Measurements from ENCODE around the gene KRT73. TPM values are rescaled to one million over a fixed set of nuclear protein-coding genes. Genes with fewer than 3 reads are reported as not detected.

The KRT73 gene
- total and polyA plus RNA-seq, 2 donors (not counting 3 experiments of a cell fraction or from before 2014, with no cell fraction given) = not detected

GRCh38 chr12:52570511-52570910, 47.8 kb downstream of the KRT73 start:
- dilution Hi-C loops (cut with MboI; ENCODE audit: extremely low pct_ligation_motif_present, low sequenced_read_pairs) = no loop called here

More at GRCh38 chr12:52570511-52570910, 47.8 kb downstream of the KRT73 start:
- intact Hi-C loops (cut with micrococcal nuclease) = no loop called here
- H4K20me1 ChIP-seq (replicated peaks; ENCODE audit: control insufficient read depth, extremely low read depth, insufficient read depth, low read length) = no peaks in the 10 kb centered on the region
- H3K27ac ChIP-seq (ENCODE audit: insufficient read depth, low read depth, low read length) = no peak overlapping the region
- H3K79me2 ChIP-seq (ENCODE audit: control insufficient read depth, insufficient read depth, low read length) = no peaks in the 10 kb centered on the region
- no peaks in the 10 kb centered on the region for H3K9me1 ChIP-seq (replicated peaks; ENCODE audit: control insufficient read depth, extremely low read depth, insufficient read depth, low read length)
- no peak overlapping the region for H3K4me3 ChIP-seq (replicated peaks in 1 of 3; ENCODE audit: insufficient read depth in 1 of 3, low read depth in 1 of 3, low read length in 3 of 3)
- H3K4me2 ChIP-seq (ENCODE audit: insufficient read depth, low read length) = no peak overlapping the region
- H2AFZ ChIP-seq (ENCODE audit: low read depth, low read length) = no peak overlapping the region
- ChIA-PET CTCF (interaction anchor here (1.7 kb wide), 1 partner anchor 11 kb away, joined by 4 read pairs; no protein-coding TSS in a partner anchor), POLR2A (no interaction called here)
- BruUV-seq (replicated peaks) = no TSS peak
- no peaks in the 10 kb centered on the region for H3K36me3 ChIP-seq (ENCODE audit: control insufficient read depth in 2 of 2, extremely low read depth in 1 of 2, insufficient read depth in 2 of 2, low read length in 2 of 2)
- H3K27me3 ChIP-seq (ENCODE audit: control insufficient read depth in 2 of 2, insufficient read depth in 2 of 2, low read length in 2 of 2) = peaks cover 0 to 3% of the 10 kb centered on the region in 2 experiments
- no peak for DNase-seq (ENCODE audit: low read depth, low spot score)
- no peaks in the 10 kb centered on the region for H3K9me3 ChIP-seq (replicated peaks; ENCODE audit: control insufficient read depth, insufficient read depth, low read length)
- no peak for FAIRE-seq
- H3K4me1 ChIP-seq (ENCODE audit: control insufficient read depth, extremely low read depth, insufficient read depth, low read length) = no peaks in the 10 kb centered on the region
- no peak overlapping the region for H3K9ac ChIP-seq (replicated peaks; ENCODE audit: extremely low read depth, insufficient read depth, low read length)
- TF ChIP-seq CTCF (IDR thresholded peaks at IDR 0.05; ENCODE audit: extremely low read depth in 1 of 2, insufficient read depth in 1 of 2, low read depth in 1 of 2, low read length in 2 of 2) = no peak
- TF ChIP-seq POLR2AphosphoS5 (IDR thresholded peaks at IDR 0.05; ENCODE audit: insufficient read depth, low read depth, low read length) = no peak
- no peak for TF ChIP-seq POLR2A (IDR thresholded peaks at IDR 0.05; ENCODE audit: low read depth, low read length)
- no peak for TF ChIP-seq MYC (IDR thresholded peaks at IDR 0.05; ENCODE audit: low read depth, low read length)
- no peak for TF ChIP-seq GATA2 (IDR thresholded peaks at IDR 0.05; ENCODE audit: insufficient read depth, insufficient read length, low read depth, low read length)
- TF ChIP-seq MAX (IDR thresholded peaks at IDR 0.05; ENCODE audit: insufficient read depth, insufficient read length) = no peak
- no peak for TF ChIP-seq EZH2 (IDR thresholded peaks at IDR 0.05; ENCODE audit: borderline replicate concordance, low read depth, low read length, severe bottlenecking)
- TF ChIP-seq JUN (IDR thresholded peaks at IDR 0.05; ENCODE audit: borderline replicate concordance, insufficient read depth, insufficient read length, low read depth) = no peak
- TF ChIP-seq FOS (IDR thresholded peaks at IDR 0.05; ENCODE audit: borderline replicate concordance, insufficient read depth, low read length) = no peak
